LNCaP clone FGC (cell line): Measurements from ENCODE around the gene DDRGK1.
A peak's percentile ranks its signal among the peaks of the same experiment; 100 is the strongest.
"Not testable (repeated sequence)": the region's sequence is repeated elsewhere in the genome, so short reads cannot be mapped to it uniquely, and the experiment has no call there.

Experiments
- DNase-seq: peaks from one replicate; pipeline ENCODE4 v3.0.0-alpha.2; 2011; ENCODE audit warnings: low read depth
- H3K4me3 ChIP-seq: 2 replicates; pipeline ENCODE4 v1.5.1; 2011; ENCODE audit warnings: mild to moderate bottlenecking, low read depth, low read length, control low read depth
- TF ChIP-seq, protein P1 (sequence below): IDR thresholded peaks from 2 replicates; pipeline ENCODE4 v1.5.1; 2012; ENCODE audit warnings: mild to moderate bottlenecking; ENCODE audit not compliant: control insufficient read depth, insufficient read depth; ENCODE audit errors: extremely low read depth

DDRGK1 gene

DNA sequence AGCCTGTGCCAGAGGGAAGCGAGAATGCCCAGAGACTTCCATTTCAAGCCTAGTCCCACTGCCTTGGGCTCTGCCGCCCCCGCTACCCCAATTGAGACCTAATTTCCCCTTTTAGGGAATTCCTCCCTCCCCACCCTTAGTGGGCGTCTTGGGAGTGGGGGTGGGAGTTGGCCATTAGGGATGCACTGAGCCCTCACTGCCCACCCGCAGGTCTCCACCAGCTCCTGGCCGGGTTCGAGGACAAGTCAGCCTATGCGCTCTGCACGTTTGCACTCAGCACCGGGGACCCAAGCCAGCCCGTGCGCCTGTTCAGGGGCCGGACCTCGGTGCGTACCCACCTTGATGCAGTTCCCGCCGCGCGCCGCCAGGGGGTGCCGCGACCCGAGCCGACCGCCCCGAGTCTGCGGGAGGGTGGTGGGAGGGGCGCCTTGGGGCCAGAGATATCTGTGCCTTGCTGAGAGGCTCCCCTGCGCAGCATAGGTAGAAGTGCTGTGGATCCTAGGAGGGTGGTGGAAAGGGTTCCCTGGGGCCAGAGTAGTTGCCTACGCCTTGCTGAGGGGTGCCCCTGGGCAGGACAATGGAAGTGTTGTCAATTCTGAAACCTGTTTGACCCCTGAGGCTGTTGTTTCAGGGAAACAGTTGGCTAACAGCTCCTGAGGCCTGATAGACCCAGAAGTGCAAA, 14.0 kb upstream of the DDRGK1 start:
- TF ChIP-seq, protein P1, sequence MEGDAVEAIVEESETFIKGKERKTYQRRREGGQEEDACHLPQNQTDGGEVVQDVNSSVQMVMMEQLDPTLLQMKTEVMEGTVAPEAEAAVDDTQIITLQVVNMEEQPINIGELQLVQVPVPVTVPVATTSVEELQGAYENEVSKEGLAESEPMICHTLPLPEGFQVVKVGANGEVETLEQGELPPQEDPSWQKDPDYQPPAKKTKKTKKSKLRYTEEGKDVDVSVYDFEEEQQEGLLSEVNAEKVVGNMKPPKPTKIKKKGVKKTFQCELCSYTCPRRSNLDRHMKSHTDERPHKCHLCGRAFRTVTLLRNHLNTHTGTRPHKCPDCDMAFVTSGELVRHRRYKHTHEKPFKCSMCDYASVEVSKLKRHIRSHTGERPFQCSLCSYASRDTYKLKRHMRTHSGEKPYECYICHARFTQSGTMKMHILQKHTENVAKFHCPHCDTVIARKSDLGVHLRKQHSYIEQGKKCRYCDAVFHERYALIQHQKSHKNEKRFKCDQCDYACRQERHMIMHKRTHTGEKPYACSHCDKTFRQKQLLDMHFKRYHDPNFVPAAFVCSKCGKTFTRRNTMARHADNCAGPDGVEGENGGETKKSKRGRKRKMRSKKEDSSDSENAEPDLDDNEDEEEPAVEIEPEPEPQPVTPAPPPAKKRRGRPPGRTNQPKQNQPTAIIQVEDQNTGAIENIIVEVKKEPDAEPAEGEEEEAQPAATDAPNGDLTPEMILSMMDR, result peak; percentile 89
- DNase-seq, result no peak
- no peak overlapping the region for H3K4me3 ChIP-seq

DNA sequence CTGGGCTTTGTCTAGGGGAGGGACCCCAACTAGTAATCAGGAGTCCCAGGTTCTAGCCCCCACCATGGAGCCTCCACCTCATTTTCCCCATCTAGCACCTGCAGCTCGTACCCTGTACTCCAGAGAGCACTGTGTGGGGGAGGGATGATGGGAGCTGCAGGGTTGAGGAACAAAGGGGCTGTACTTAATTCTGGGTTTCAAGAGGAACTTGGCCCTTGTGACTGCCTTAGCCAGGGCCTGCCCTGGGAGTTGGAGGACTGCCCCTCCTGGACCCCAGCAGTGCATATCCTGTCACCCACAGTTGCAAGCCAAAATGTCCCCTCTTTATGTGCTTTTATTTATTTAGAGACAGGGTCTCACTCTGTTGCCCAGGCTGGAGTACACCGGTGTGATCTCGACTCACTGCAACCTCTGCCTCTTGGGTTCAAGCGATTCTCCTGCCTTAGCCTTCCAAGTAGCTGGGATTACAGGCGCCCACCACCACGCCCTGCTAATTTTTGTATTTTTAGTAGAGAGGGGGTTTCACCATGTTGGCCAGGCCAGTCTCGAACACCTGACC, 11.0 kb upstream of the DDRGK1 start:
- H3K4me3 ChIP-seq, DNase-seq: not testable (repeated sequence)

DNA sequence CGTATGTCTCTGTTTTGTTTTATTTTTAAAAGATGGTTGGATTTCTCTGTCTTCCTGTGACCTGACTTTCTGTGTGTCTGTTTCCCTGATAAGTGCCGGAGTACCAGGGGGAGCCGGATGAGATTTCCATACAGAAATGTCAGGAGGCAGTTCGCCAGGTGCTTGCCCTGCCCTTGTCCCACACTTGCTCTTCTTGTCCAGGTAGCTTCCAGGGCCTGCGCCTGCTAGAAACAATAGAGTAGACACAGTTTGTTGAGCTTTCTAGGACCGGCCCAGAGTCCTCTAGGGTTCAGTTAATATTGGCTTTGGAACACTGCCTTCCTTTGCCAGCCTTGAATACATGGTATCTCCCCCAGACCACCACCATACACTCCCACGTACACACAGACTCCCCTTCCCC, 8.7 kb upstream of the DDRGK1 start:
- no peak for DNase-seq
- H3K4me3 ChIP-seq, result no peak overlapping the region
- TF ChIP-seq, protein P1, result no peak

DNA sequence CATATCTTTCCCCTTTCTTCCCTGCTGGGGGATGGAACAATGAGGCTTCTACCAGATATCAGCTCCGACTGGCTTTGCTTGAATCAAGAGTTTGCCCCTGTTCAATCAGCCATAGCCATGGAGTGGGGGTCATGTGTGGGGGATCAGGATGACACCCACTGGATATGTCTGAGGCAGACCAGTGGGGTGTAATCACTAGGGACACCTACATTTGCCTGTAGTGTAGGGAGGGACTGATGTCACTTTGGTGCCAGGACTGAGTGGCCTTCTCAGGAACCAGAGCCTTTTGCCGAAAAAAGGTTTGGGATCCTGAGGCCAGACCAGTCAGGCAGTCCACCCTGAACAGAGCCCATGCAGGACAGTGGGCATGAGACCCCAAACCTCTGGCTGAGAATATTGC, 5.9 kb upstream of the DDRGK1 start:
- peak overlapping the region; percentile 92 for H3K4me3 ChIP-seq
- DNase-seq, result no peak
- TF ChIP-seq, protein P1, result no peak

DNA sequence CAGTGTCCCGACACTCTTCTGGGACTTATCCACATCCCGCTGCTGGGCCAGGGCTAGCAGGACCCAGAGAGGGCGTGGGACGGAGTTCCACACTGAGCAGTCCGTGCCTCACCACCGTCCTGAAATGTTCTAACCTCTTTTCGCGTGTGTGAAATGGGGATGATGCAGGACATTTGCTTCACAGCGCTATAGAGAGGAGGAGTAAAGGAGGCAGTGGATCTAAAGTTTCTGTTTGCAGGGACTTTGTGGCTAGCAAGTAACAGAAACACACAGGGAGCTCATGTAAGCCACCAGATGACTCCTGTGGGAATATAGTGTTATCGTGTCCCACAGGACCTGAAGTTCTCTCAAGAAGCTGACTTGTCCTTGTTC, 5.5 kb upstream of the DDRGK1 start:
- peak overlapping the region; percentile 92 for H3K4me3 ChIP-seq
- DNase-seq, result no peak

DNA sequence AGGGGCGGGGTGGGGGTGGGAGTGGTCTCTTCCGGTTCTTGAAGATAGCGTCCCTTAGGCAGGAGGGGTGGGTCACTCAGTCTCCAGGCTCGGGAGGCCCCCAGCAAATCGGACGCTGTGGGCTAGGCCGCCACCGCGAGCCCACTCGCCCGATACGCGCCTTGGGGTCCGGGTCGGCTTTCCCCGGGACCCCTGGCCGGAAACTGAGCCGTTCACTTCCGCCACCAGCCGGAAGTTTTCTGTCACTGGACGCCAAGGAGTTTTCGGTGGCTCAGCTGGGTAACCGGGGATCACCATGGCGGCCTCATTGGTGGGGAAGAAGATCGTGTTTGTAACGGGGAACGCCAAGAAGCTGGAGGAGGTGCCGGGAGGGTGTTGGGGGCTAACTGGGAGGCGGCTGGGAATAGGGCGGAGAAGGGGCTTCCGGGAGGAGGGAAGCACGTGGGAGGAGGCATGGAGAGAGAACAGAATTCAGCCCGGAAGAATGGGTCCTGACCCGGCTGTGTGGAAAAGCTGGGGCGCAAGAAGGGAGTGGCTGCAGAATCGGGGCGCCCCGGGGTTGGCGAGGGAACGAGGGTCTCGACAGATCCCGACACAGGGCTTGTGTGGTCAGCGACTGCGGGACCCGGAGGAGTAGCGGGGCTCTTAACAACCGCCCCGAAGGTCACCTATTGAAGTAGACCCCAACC, 4.9 kb upstream of the DDRGK1 start, which contains the start of gene ITPA:
Gene ITPA, plus strand, starts transcription at position 242 of the 689 bp plus-strand sequence. Its CDS starts 54 bp downstream, at position 296.
- TF ChIP-seq, protein P1, result no peak
- peak within 1 kb of the TSS; percentile 92 for H3K4me3 ChIP-seq
- DNase-seq, result no peak

More for the DNA sequence above, 5.5 kb upstream of the DDRGK1 start:
- TF ChIP-seq, protein P1, result no peak

DNA sequence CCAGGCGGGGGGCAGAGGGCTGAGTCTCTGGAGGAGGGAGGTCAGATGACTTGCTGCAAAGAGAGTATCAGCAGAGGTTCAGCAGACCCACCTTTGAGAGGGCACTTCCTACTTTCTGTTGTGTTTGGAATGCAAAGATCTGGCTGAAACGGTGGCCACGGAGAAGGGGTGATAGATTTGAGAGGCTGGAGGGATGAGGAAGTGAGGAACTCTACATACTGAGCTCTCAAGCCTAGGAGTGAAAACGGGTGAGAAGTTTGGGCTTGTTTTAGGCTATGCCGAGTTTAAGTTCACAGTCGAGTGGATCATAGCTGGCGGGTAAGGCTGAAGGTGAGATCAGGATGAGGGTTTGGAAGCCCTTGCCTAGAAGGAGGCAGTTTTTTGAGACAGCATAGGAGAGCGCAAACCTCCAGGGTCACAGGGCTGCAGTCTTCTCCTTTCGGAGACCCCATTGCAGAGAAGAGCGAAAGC, 4.3 kb upstream of the DDRGK1 start:
- DNase-seq, result no peak
- H3K4me3 ChIP-seq, result peak overlapping the region; percentile 92
- TF ChIP-seq, protein P1, result no peak
